ENCODE results near the gene PCDHB13. TPM values are rescaled to one million over a fixed set of nuclear protein-coding genes. Genes with fewer than 3 reads are reported as not detected.

PCDHB13 gene
- total and polyA plus RNA-seq, 2 of the 13 experiments (the other 11 are each of a cell fraction or from before 2014, with no cell fraction given) = 0.57 to 0.80 TPM

GRCh38 chr5:141182248-141182647 lies 31.5 kb upstream of the PCDHB13 start, which contains the start of gene PCDHB16:
Gene PCDHB16, plus strand, starts transcription at chr5:141182387. Its CDS starts 173 bp downstream, at chr5:141182560.
- DNase-seq (ENCODE audit: low spot score) (peak; percentile 53), ATAC-seq (peak; percentile 89), FAIRE-seq (peak; percentile 63)
- peak within 1 kb of the TSS; percentile 38; the same call in 1 of the 2 replicates for H3K9ac ChIP-seq (ENCODE audit: insufficient read depth, low read depth, low read length)
- peak within 1 kb of the TSS; percentile 66 for H3K4me2 ChIP-seq (ENCODE audit: low read depth, low read length)
- ChIA-PET CTCF (ENCODE audit: low intra/inter-chr PET ratio, low total read pairs) (interaction anchor here (1.6 kb wide), 1 partner anchor 88 kb away, joined by 5 read pairs; the partner anchor contains the start of gene PCDHB2), POLR2A (no interaction called here)
- H2AFZ ChIP-seq (ENCODE audit: low read length) = peak within 1 kb of the TSS; percentile 83
- no peaks in the 10 kb centered on the region; a peak in 1 of 5 replicates for H3K27me3 ChIP-seq (ENCODE audit: control insufficient read depth in 1 of 2, insufficient read depth in 2 of 2, low read length in 2 of 2)
- no peaks in the 10 kb centered on the region for H4K20me1 ChIP-seq (ENCODE audit: insufficient read depth, low read length)
- intact Hi-C loops (cut with micrococcal nuclease; ENCODE audit: unreplicated experiment) (loop anchor here (1.0 to 2.0 kb wide), 2 partner anchors 87 to 98 kb away; partner anchors contain the start of gene PCDHB2), in situ Hi-C loops (cut with HindIII; ENCODE audit: extremely low pct_ligation_motif_present, low pct_unique_long_range_greater_than_20kb) (no loop called here)
- WGBS (ENCODE audit: low lambda C conversion rate) = 9% methylated on average over 13 of the region's 13 CpGs
- no peaks in the 10 kb centered on the region for H3K36me3 ChIP-seq (replicated peaks in 1 of 2; ENCODE audit: control insufficient read depth in 1 of 2, insufficient read depth in 2 of 2, low read length in 2 of 2)
- no TSS peak for BruUV-seq (replicated peaks)
- no peak within 1 kb of the TSS for H3K27ac ChIP-seq (ENCODE audit: extremely low read length, insufficient read depth, low read length)
- H3K79me2 ChIP-seq (ENCODE audit: insufficient read depth, low read length) = no peaks in the 10 kb centered on the region
- no peaks in the 10 kb centered on the region for H3K9me3 ChIP-seq (ENCODE audit: low read length)
- no peaks in the 10 kb centered on the region; the same call in 1 of the 2 replicates for H3K4me1 ChIP-seq (ENCODE audit: insufficient read depth, low read length)
- peak within 1 kb of the TSS; percentile 35 to 61 (median 58); a peak in 5 of 6 replicates for H3K4me3 ChIP-seq (replicated peaks in 1 of 3; ENCODE audit: insufficient read depth in 1 of 3, low read depth in 2 of 3, low read length in 3 of 3)
- TF ChIP-seq HOMEZ (CRISPR knock-in tag; IDR thresholded peaks at IDR 0.05; ENCODE audit: low read depth) = 0 out of 2 replicates have a peak, but pooled peaks have one; percentile 38
- 0 out of 2 replicates have a peak, but pooled peaks have one; percentile 27 for TF ChIP-seq MED1 (CRISPR knock-in tag; IDR thresholded peaks at IDR 0.05)
- 0 out of 2 replicates have a peak, but pooled peaks have one; percentile 29 for TF ChIP-seq HNF1B (CRISPR knock-in tag; IDR thresholded peaks at IDR 0.05)
- peak; percentile 30; the same call in 1 of the 2 replicates for TF ChIP-seq HOXA3 (CRISPR knock-in tag; IDR thresholded peaks at IDR 0.05)
- 0 out of 2 replicates have a peak, but pooled peaks have one; percentile 50 for TF ChIP-seq ZNF800 (CRISPR knock-in tag; IDR thresholded peaks at IDR 0.05)
- TF ChIP-seq ATF1 (CRISPR knock-in tag; IDR thresholded peaks at IDR 0.05) = peak; percentile 51; the same call in 1 of the 2 replicates
- peak; percentile 56; the same call in 1 of the 2 replicates for TF ChIP-seq RAD21 (CRISPR knock-in tag; IDR thresholded peaks at IDR 0.05)
- TF ChIP-seq SATB2 (CRISPR knock-in tag; IDR thresholded peaks at IDR 0.05) = 0 out of 2 replicates have a peak, but pooled peaks have one; percentile 43
- TF ChIP-seq PRMT3 (CRISPR knock-in tag; IDR thresholded peaks at IDR 0.05; ENCODE audit: borderline replicate concordance, low read depth) = no peak
- TF ChIP-seq ZNF850 (CRISPR knock-in tag; conservative IDR thresholded peaks at IDR 0.05) = no peak
- 0 out of 2 replicates have a peak, but pooled peaks have one; percentile 13 for TF ChIP-seq SAP130 (CRISPR knock-in tag; IDR thresholded peaks at IDR 0.05; ENCODE audit: low read depth)
- no peak for TF ChIP-seq SRSF1 (optimal IDR thresholded peaks at IDR 0.05; ENCODE audit: low read depth, low read length)
- peak; percentile 16; the same call in 1 of the 2 replicates for TF ChIP-seq GATAD2A (CRISPR knock-in tag; IDR thresholded peaks at IDR 0.05)
- no peak for TF ChIP-seq ZNF121 (CRISPR knock-in tag; IDR thresholded peaks at IDR 0.05)
- TF ChIP-seq CTCF (CRISPR knock-in tag; IDR thresholded peaks at IDR 0.05) = peak; percentile 79
- TF ChIP-seq SMC3 (IDR thresholded peaks at IDR 0.05; ENCODE audit: low read length) = peak; percentile 45; the same call in 1 of the 2 replicates
- TF ChIP-seq KLF12 (CRISPR knock-in tag; IDR thresholded peaks at IDR 0.05; ENCODE audit: borderline replicate concordance) = 0 out of 2 replicates have a peak, but pooled peaks have one; percentile 58
- TF ChIP-seq XBP1 (CRISPR knock-in tag; IDR thresholded peaks at IDR 0.05) = 0 out of 2 replicates have a peak, but pooled peaks have one; percentile 24

All from HepG2 (cell line).